Measurements from ENCODE around the gene ETFDH. TPM values are rescaled to one million over a fixed set of nuclear protein-coding genes. Genes with fewer than 3 reads are reported as not detected.

Gene ETFDH
- total RNA-seq, 2 donors from 2014 or later, result 16.0 to 22.2 TPM

- no peaks in the 10 kb centered on the region for H3K27me3 Mint-ChIP-seq
- H3K27ac Mint-ChIP-seq, result no peak overlapping the region
- no peaks in the 10 kb centered on the region for H3K36me3 Mint-ChIP-seq (ENCODE audit: low read depth)
- H3K4me1 Mint-ChIP-seq, result no peaks in the 10 kb centered on the region
- ATAC-seq (no peak), DNase-seq (no peak)
- no peaks in the 10 kb centered on the region for H3K9me3 ChIP-seq (ENCODE audit: control insufficient read depth, low read length, poor library complexity, severe bottlenecking)
- no peak overlapping the region for H3K4me3 Mint-ChIP-seq
These were observed 7.3 kb upstream of the ETFDH start for GRCh38 chr4:158664806-158665205.

GRCh38 chr4:158666892-158667291 is 5.2 kb upstream of the ETFDH start:
- no peak for ATAC-seq

GRCh38 chr4:158667651-158668198 is 4.4 kb upstream of the ETFDH start:
- no peaks in the 10 kb centered on the region for H3K9me3 ChIP-seq (ENCODE audit: control insufficient read depth, low read length, poor library complexity, severe bottlenecking)
- DNase-seq, result peak in 1 of 3 donors; percentile 7
- H3K4me1 Mint-ChIP-seq, result peaks cover 6% of the 10 kb centered on the region
- no peak overlapping the region for H3K4me3 Mint-ChIP-seq
- H3K27ac Mint-ChIP-seq, result no peak overlapping the region
- H3K27me3 Mint-ChIP-seq, result no peaks in the 10 kb centered on the region
- ATAC-seq, result no peak
- H3K36me3 Mint-ChIP-seq (ENCODE audit: low read depth), result peaks cover 2% of the 10 kb centered on the region

More at GRCh38 chr4:158666892-158667291, 5.2 kb upstream of the ETFDH start:
- H3K4me3 Mint-ChIP-seq, result no peak overlapping the region
- no peak overlapping the region for H3K27ac Mint-ChIP-seq
- DNase-seq, result no peak
- peaks cover 3% of the 10 kb centered on the region for H3K4me1 Mint-ChIP-seq
- no peaks in the 10 kb centered on the region for H3K9me3 ChIP-seq (ENCODE audit: control insufficient read depth, low read length, poor library complexity, severe bottlenecking)
- no peaks in the 10 kb centered on the region for H3K27me3 Mint-ChIP-seq
- H3K36me3 Mint-ChIP-seq (ENCODE audit: low read depth), result peaks cover under 1% of the 10 kb centered on the region

GRCh38 chr4:158669310-158669709 is 2.8 kb upstream of the ETFDH start:
- Mint-ChIP-seq H3K4me1 (peaks cover 8% of the 10 kb centered on the region), H3K27ac (no peak overlapping the region), H3K27me3 (no peaks in the 10 kb centered on the region), H3K4me3 (no peak overlapping the region), H3K36me3 (ENCODE audit: low read depth) (peaks cover 2% of the 10 kb centered on the region)
- ATAC-seq, result no peak
- H3K9me3 ChIP-seq (ENCODE audit: control insufficient read depth, low read length, poor library complexity, severe bottlenecking), result no peaks in the 10 kb centered on the region
- DNase-seq, result no peak

GRCh38 chr4:158670975-158671664 is 976 bp upstream of the ETFDH start:
- Mint-ChIP-seq H3K27me3 (no peaks in the 10 kb centered on the region), H3K36me3 (ENCODE audit: low read depth) (peaks cover 2% of the 10 kb centered on the region), H3K4me1 (peaks cover 11% of the 10 kb centered on the region), H3K27ac (peak overlapping the region; percentile 95), H3K4me3 (peak overlapping the region; percentile 97)
- DNase-seq, result peak; percentile 24 to 45 (median 39)
- ATAC-seq, result peak; percentile 21
- no peaks in the 10 kb centered on the region for H3K9me3 ChIP-seq (ENCODE audit: control insufficient read depth, low read length, poor library complexity, severe bottlenecking)

- Mint-ChIP-seq H3K4me1 (peaks cover 11% of the 10 kb centered on the region), H3K4me3 (peak within 1 kb of the TSS; percentile 97), H3K27ac (peak within 1 kb of the TSS; percentile 95), H3K27me3 (no peaks in the 10 kb centered on the region), H3K36me3 (ENCODE audit: low read depth) (peaks cover 2% of the 10 kb centered on the region)
- DNase-seq (no peak), ATAC-seq (no peak)
- no peaks in the 10 kb centered on the region for H3K9me3 ChIP-seq (ENCODE audit: control insufficient read depth, low read length, poor library complexity, severe bottlenecking)
These were observed 506 bp upstream of the ETFDH start, which contains the start of gene C4orf46 for GRCh38 chr4:158671665-158671914. TSS of gene C4orf46 (minus strand) at chr4:158671887. CDS start at chr4:158671801, 86 bp downstream.

GRCh38 chr4:158673633-158674032 is 1.5 kb downstream of the ETFDH start:
- H3K36me3 Mint-ChIP-seq (ENCODE audit: low read depth), result peaks cover 2% of the 10 kb centered on the region
- H3K27me3 Mint-ChIP-seq, result no peaks in the 10 kb centered on the region
- DNase-seq (no peak), ATAC-seq (no peak)
- H3K27ac Mint-ChIP-seq, result no peak overlapping the region
- no peaks in the 10 kb centered on the region for H3K9me3 ChIP-seq (ENCODE audit: control insufficient read depth, low read length, poor library complexity, severe bottlenecking)
- no peak overlapping the region for H3K4me3 Mint-ChIP-seq
- peaks cover 13% of the 10 kb centered on the region for H3K4me1 Mint-ChIP-seq

GRCh38 chr4:158676076-158676475 is 4.0 kb downstream of the ETFDH start:
- DNase-seq, result no peak
- no peak overlapping the region for H3K4me3 Mint-ChIP-seq
- peaks cover 2% of the 10 kb centered on the region for H3K36me3 Mint-ChIP-seq (ENCODE audit: low read depth)
- peaks cover 10% of the 10 kb centered on the region for H3K4me1 Mint-ChIP-seq
- no peak overlapping the region for H3K27ac Mint-ChIP-seq
- no peak for ATAC-seq
- H3K27me3 Mint-ChIP-seq, result no peaks in the 10 kb centered on the region
- no peaks in the 10 kb centered on the region for H3K9me3 ChIP-seq (ENCODE audit: control insufficient read depth, low read length, poor library complexity, severe bottlenecking)

GRCh38 chr4:158678767-158679166 is 6.7 kb downstream of the ETFDH start:
- H3K9me3 ChIP-seq (ENCODE audit: control insufficient read depth, low read length, poor library complexity, severe bottlenecking), result no peaks in the 10 kb centered on the region
- Mint-ChIP-seq H3K27ac (no peak overlapping the region), H3K27me3 (no peaks in the 10 kb centered on the region), H3K4me3 (no peak overlapping the region), H3K36me3 (ENCODE audit: low read depth) (no peaks in the 10 kb centered on the region), H3K4me1 (peaks cover 5% of the 10 kb centered on the region)
- no peak for ATAC-seq
- DNase-seq, result no peak

- no peak for DNase-seq
- no peak for ATAC-seq
- Mint-ChIP-seq H3K4me3 (no peak overlapping the region), H3K4me1 (peaks cover 5% of the 10 kb centered on the region), H3K27me3 (no peaks in the 10 kb centered on the region), H3K36me3 (ENCODE audit: low read depth) (peaks cover under 1% of the 10 kb centered on the region), H3K27ac (no peak overlapping the region)
- H3K9me3 ChIP-seq (ENCODE audit: control insufficient read depth, low read length, poor library complexity, severe bottlenecking), result no peaks in the 10 kb centered on the region
These were observed 9.5 kb downstream of the ETFDH start for GRCh38 chr4:158681629-158682028.

- no peaks in the 10 kb centered on the region for H3K9me3 ChIP-seq (ENCODE audit: control insufficient read depth, low read length, poor library complexity, severe bottlenecking)
- no peaks in the 10 kb centered on the region for H3K27me3 Mint-ChIP-seq
- DNase-seq (no peak), ATAC-seq (no peak)
- H3K4me1 Mint-ChIP-seq, result peaks cover 7% of the 10 kb centered on the region
- no peak overlapping the region for H3K4me3 Mint-ChIP-seq
- no peak overlapping the region for H3K27ac Mint-ChIP-seq
- peaks cover 5% of the 10 kb centered on the region for H3K36me3 Mint-ChIP-seq (ENCODE audit: low read depth)
These were observed 10.0 kb downstream of the ETFDH start for GRCh38 chr4:158682066-158682465.

- Mint-ChIP-seq H3K27ac (no peak overlapping the region), H3K36me3 (ENCODE audit: low read depth) (peaks cover 6% of the 10 kb centered on the region), H3K4me3 (no peak overlapping the region), H3K4me1 (peaks cover 8% of the 10 kb centered on the region), H3K27me3 (no peaks in the 10 kb centered on the region)
- ATAC-seq, result no peak
- no peak for DNase-seq
- no peaks in the 10 kb centered on the region for H3K9me3 ChIP-seq (ENCODE audit: control insufficient read depth, low read length, poor library complexity, severe bottlenecking)
These were observed 16.7 kb downstream of the ETFDH start for GRCh38 chr4:158688813-158689212.

- Mint-ChIP-seq H3K4me3 (no peak overlapping the region), H3K4me1 (no peaks in the 10 kb centered on the region), H3K27ac (peak overlapping the region; percentile 22), H3K36me3 (ENCODE audit: low read depth) (peaks cover 11% of the 10 kb centered on the region), H3K27me3 (no peaks in the 10 kb centered on the region)
- ATAC-seq (no peak), DNase-seq (no peak)
- no peaks in the 10 kb centered on the region for H3K9me3 ChIP-seq (ENCODE audit: control insufficient read depth, low read length, poor library complexity, severe bottlenecking)
These were observed 32.2 kb downstream of the ETFDH start for GRCh38 chr4:158704274-158704673.

GRCh38 chr4:158710814-158711213 is 38.7 kb downstream of the ETFDH start:
- peaks cover 4% of the 10 kb centered on the region for H3K4me1 Mint-ChIP-seq
- peaks cover 7% of the 10 kb centered on the region for H3K36me3 Mint-ChIP-seq (ENCODE audit: low read depth)
- DNase-seq (no peak), ATAC-seq (no peak)
- H3K27ac Mint-ChIP-seq, result peak overlapping the region; percentile 43
- no peak overlapping the region for H3K4me3 Mint-ChIP-seq
- H3K9me3 ChIP-seq (ENCODE audit: control insufficient read depth, low read length, poor library complexity, severe bottlenecking), result no peaks in the 10 kb centered on the region
- no peaks in the 10 kb centered on the region for H3K27me3 Mint-ChIP-seq

Measured in T-helper 17 cell (primary cell).